HCT116 (cell line): ENCODE results near the gene PLA2G2F. TPM values are rescaled to one million over a fixed set of nuclear protein-coding genes. Genes with fewer than 3 reads are reported as not detected.
A peak's percentile ranks its signal among the peaks of the same experiment; 100 is the strongest.

Experiments used
- ATAC-seq: fragments of 200-7000 bp; cut with Tn5 transposase; 2 replicates; pipeline ENCODE4 v1.9.1; 2020; ENCODE audit warnings: mild to moderate bottlenecking, moderate library complexity
- BruUV-seq: library from RNA; stranded (reverse); fragments of 400-500 nt; replicated peaks from 2 replicates; lab custom pipeline; 2021; lab: Mats Ljungman, UMichigan
- CTCF ChIA-PET: fragments of 300-600 bp; sonication (Branson Sonifier 250); formaldehyde crosslinking; loops from one replicate; lab custom pipeline; 2021; ENCODE audit warnings: antibody characterized with exemption; lab: Charles Lee
- POLR2A ChIA-PET: fragments of 300-600, 350-600 bp; sonication (Branson Sonifier 250); formaldehyde crosslinking; loops from one replicate; lab custom pipeline; 2021; ENCODE audit warnings: antibody characterized with exemption; lab: Charles Lee
- RAD21 ChIA-PET, 2 experiments: fragments of 300-600 bp; sonication (Branson Sonifier 250); formaldehyde crosslinking; loops; one replicate each; lab custom pipeline; 2023; ENCODE audit warnings: low total read pairs in 2 of 2; ENCODE audit not compliant: uncharacterized antibody in 2 of 2, unreplicated experiment in 2 of 2, low non-redundant PET in 1 of 2; lab: Charles Lee
- DNase-seq: peaks from one replicate; pipeline ENCODE4 v3.0.0-alpha.2; 2010; ENCODE audit warnings: low read depth, low spot score
- H2AFZ ChIP-seq: fragments of 200-600 bp; shearing (Covaris generic), sonication (generic); 2 replicates; pipeline ENCODE4 v1.6.1; 2017; ENCODE audit warnings: low read depth, mixed run types, mixed read lengths, antibody characterized with exemption, low read length; ENCODE audit not compliant: poor library complexity, severe bottlenecking
- H3K27ac ChIP-seq: 2 replicates; pipeline ENCODE4 v1.5.1; 2012; ENCODE audit warnings: low read depth, low read length
- H3K27me3 ChIP-seq: fragments of 200-600 bp; sonication (generic); 2 replicates; pipeline ENCODE4 v1.6.1; 2016; ENCODE audit warnings: mixed run types, low read length, mixed read lengths; ENCODE audit not compliant: insufficient read depth
- H3K36me3 ChIP-seq, 2 experiments: fragments of 200-500 bp in 1 of 2; fragments of 200-600 bp in 1 of 2; sonication (Bioruptor generic) in 1 of 2; sonication (generic) in 1 of 2; 2 replicates each; pipeline versions ENCODE4 v1.5.1 to v1.6.1; 2014 to 2016; ENCODE audit warnings: low read length in 2 of 2, inconsistent platforms in 1 of 2, mixed read lengths in 1 of 2, mixed run types in 1 of 2; ENCODE audit not compliant: insufficient read depth in 2 of 2, control insufficient read depth in 1 of 2
- H3K4me1 ChIP-seq, 2 experiments: fragments of 200-600 bp in 1 of 2; sonication (generic) in 1 of 2; 2 replicates each; pipeline versions ENCODE4 v1.5.1 to v1.6.1; 2012 to 2017; ENCODE audit warnings: low read length in 2 of 2, inconsistent platforms in 1 of 2, mild to moderate bottlenecking in 1 of 2, mixed read lengths in 1 of 2, mixed run types in 1 of 2, moderate library complexity in 1 of 2; ENCODE audit not compliant: insufficient read depth in 2 of 2, control insufficient read depth in 1 of 2
- H3K4me2 ChIP-seq: fragments of 200-600 bp; sonication (generic); 2 replicates; pipeline ENCODE4 v1.6.1; 2017; ENCODE audit warnings: mixed run types, low read length, mixed read lengths
- H3K4me3 ChIP-seq, 2 experiments: fragments of 200-600 bp in 1 of 2; sonication (generic) in 1 of 2; replicated peaks in 1 of 2; 2 replicates each; pipeline ENCODE4 v1.5.1; 2011 to 2016; ENCODE audit warnings: low read length in 2 of 2, control low read depth in 1 of 2, low read depth in 1 of 2, mild to moderate bottlenecking in 1 of 2, mixed read lengths in 1 of 2, mixed run types in 1 of 2
- H3K79me2 ChIP-seq: fragments of 200-600 bp; sonication (generic); 2 replicates; pipeline ENCODE4 v1.6.1; 2017; ENCODE audit warnings: mild to moderate bottlenecking, mixed run types, low read length, moderate library complexity, mixed read lengths; ENCODE audit not compliant: insufficient read depth
- H3K9ac ChIP-seq: fragments of 200-600 bp; sonication (generic); 2 replicates; pipeline ENCODE4 v1.6.1; 2016; ENCODE audit warnings: low read length, mixed read lengths
- H3K9me2 ChIP-seq: fragments of 200-600 bp; sonication (generic), shearing (Covaris generic); 2 replicates; pipeline ENCODE4 v1.6.1; 2017; ENCODE audit warnings: mixed run types, mild to moderate bottlenecking, moderate library complexity; ENCODE audit not compliant: insufficient read depth
- H3K9me3 ChIP-seq, 2 experiments: fragments of 200-500 bp in 1 of 2; fragments of 200-600 bp in 1 of 2; sonication (Bioruptor generic) in 1 of 2; sonication (generic) in 1 of 2; 2 replicates each; pipeline ENCODE4 v1.6.1; 2014 to 2017; ENCODE audit warnings: low read length in 2 of 2, mixed read lengths in 2 of 2, inconsistent platforms in 1 of 2, low read depth in 1 of 2, mild to moderate bottlenecking in 1 of 2, mixed run types in 1 of 2, moderate library complexity in 1 of 2; ENCODE audit not compliant: control insufficient read depth in 1 of 2, insufficient read depth in 1 of 2
- H4K20me1 ChIP-seq: fragments of 200-600 bp; sonication (generic), shearing (Covaris generic); 2 replicates; pipeline ENCODE4 v1.6.1; 2017; ENCODE audit warnings: mixed run types, mild to moderate bottlenecking, moderate library complexity; ENCODE audit not compliant: insufficient read depth
- ATF3 ChIP-seq: IDR thresholded peaks from 2 replicates; pipeline ENCODE4 v1.6.1; 2012
- CBX3 ChIP-seq: IDR thresholded peaks from 2 replicates; pipeline ENCODE4 v1.6.1; 2012; ENCODE audit warnings: low read depth
- EGR1 ChIP-seq: IDR thresholded peaks from 2 replicates; pipeline ENCODE4 v1.6.1; 2012; ENCODE audit warnings: low read depth
- ELF1 ChIP-seq: IDR thresholded peaks from 2 replicates; pipeline ENCODE4 v1.6.1; 2012; ENCODE audit warnings: low read depth, borderline replicate concordance
- EZH2phosphoT487 ChIP-seq: fragments of 200-600 bp; IDR thresholded peaks from 2 replicates; pipeline ENCODE4 v1.6.1; 2018; ENCODE audit warnings: antibody characterized with exemption, borderline replicate concordance
- POLR2A ChIP-seq: IDR thresholded peaks from 2 replicates; pipeline ENCODE4 v1.7.0; 2011; ENCODE audit warnings: borderline replicate concordance; ENCODE audit not compliant: insufficient read depth, insufficient read length; ENCODE audit errors: extremely low read depth
- RAD21 ChIP-seq: IDR thresholded peaks from 2 replicates; pipeline ENCODE4 v1.6.1; 2012; ENCODE audit warnings: low read depth, mild to moderate bottlenecking
- REST ChIP-seq: IDR thresholded peaks from 2 replicates; pipeline ENCODE4 v1.6.1; 2012; ENCODE audit warnings: low read depth
- SIN3A ChIP-seq: IDR thresholded peaks from 2 replicates; pipeline ENCODE4 v1.6.1; 2012; ENCODE audit warnings: low read depth
- SP1 ChIP-seq: IDR thresholded peaks from 2 replicates; pipeline ENCODE4 v1.6.1; 2012; ENCODE audit warnings: low read depth
- SRF ChIP-seq: IDR thresholded peaks from 2 replicates; pipeline ENCODE4 v1.6.1; 2012; ENCODE audit warnings: low read depth
- TCF7L2 ChIP-seq: IDR thresholded peaks from 2 replicates; pipeline ENCODE4 v1.7.0; 2011; ENCODE audit warnings: borderline replicate concordance, inconsistent platforms; ENCODE audit not compliant: insufficient read depth, insufficient read length; ENCODE audit errors: extremely low read depth
- YY1 ChIP-seq: IDR thresholded peaks from 2 replicates; pipeline ENCODE4 v1.6.1; 2011; ENCODE audit warnings: low read length, low read depth, moderate library complexity, mild to moderate bottlenecking; ENCODE audit not compliant: insufficient replicate concordance; ENCODE audit errors: extremely low read depth
- ZFX ChIP-seq: fragments of 450-650 bp; IDR thresholded peaks from 2 replicates; pipeline ENCODE4 v1.6.1; 2017
- ZNF274 ChIP-seq: fragments of 200-500 bp; sonication (Bioruptor generic); IDR thresholded peaks from 2 replicates; pipeline ENCODE4 v1.6.1; 2014; ENCODE audit warnings: mild to moderate bottlenecking, low read depth, low read length, inconsistent platforms
- intact Hi-C: fragments of 100-400 bp; cut with micrococcal nuclease; formaldehyde crosslinking; loops from 2 replicates; pipeline ENCODE4 v1.10.0; 2022
- total RNA-seq: library from RNA; stranded (reverse); gene quantifications from one replicate; pipeline ENCODE4 v1.2.1, GENCODE V29; 2021; ENCODE audit not compliant: unreplicated experiment
- TF ChIP-seq, protein P1 (sequence below), 3 experiments: fragments of 200-600 bp in 1 of 3; sonication (generic) in 1 of 3; IDR thresholded peaks in 2 of 3; conservative IDR thresholded peaks in 1 of 3; 2 replicates each; pipeline ENCODE4 v1.5.1; 2012 to 2017; ENCODE audit warnings: low read depth in 2 of 3, low read length in 2 of 3, antibody characterized with exemption in 1 of 3, borderline replicate concordance in 1 of 3, control low read depth in 1 of 3, mild to moderate bottlenecking in 1 of 3, mixed read lengths in 1 of 3, mixed run types in 1 of 3, moderate library complexity in 1 of 3; ENCODE audit not compliant: insufficient read depth in 1 of 3

PLA2G2F gene
- total RNA-seq, 1 experiment from 2014 or later = 0.12 TPM

- H3K4me1 ChIP-seq = peaks cover 0 to 28% of the 10 kb centered on the region in 2 experiments; a peak in 2 of 4 replicates
- no peak overlapping the region for H3K9ac ChIP-seq
- RAD21 ChIA-PET = no interaction called here
- no peak overlapping the region for H3K27ac ChIP-seq
- H3K36me3 ChIP-seq = no peaks in the 10 kb centered on the region
- intact Hi-C loops = no loop called here
- no peak overlapping the region for H2AFZ ChIP-seq
- H3K9me2 ChIP-seq = no peaks in the 10 kb centered on the region
- POLR2A ChIA-PET = no interaction called here
- no peaks in the 10 kb centered on the region for H3K27me3 ChIP-seq
- no peak overlapping the region; the same call in 1 of the 2 replicates for H3K4me2 ChIP-seq
- TF ChIP-seq CBX3 (no peak), RAD21 (no peak), SP1 (no peak)
- TF ChIP-seq, all 23 proteins: peak for 0
- Histone ChIP-seq H4K20me1 (no peaks in the 10 kb centered on the region), H3K4me3 (no peak overlapping the region), H3K9me3 (no peaks in the 10 kb centered on the region), H3K79me2 (no peaks in the 10 kb centered on the region)
- no TSS peak for BruUV-seq
- CTCF ChIA-PET = no interaction called here
- no peak; the same call in 1 of the 2 replicates for ATAC-seq
- DNase-seq = peak; percentile 21
These were observed 28.4 kb upstream of the PLA2G2F start for GRCh38 chr1:20110679-20111078.

DNA sequence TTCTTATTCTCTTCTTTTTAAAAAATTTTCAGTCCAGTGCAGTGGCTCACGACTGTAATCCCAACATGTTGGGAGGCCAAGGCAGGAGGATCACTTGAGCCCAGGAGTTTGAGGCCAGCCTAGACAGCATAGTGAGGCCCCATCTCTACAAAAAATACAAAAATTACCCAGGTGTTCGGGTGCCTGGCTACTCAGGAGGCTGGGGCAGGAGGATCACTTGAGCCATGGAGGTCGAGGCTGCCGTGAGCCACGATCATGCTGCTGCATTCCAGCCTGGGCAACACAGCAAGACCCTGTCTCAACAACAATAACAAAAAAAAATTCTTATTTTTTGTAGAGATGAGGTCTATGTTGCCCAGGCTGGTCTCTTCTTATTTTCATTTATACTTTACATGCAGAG lies 27.7 kb upstream of the PLA2G2F start:
- RAD21 ChIA-PET = no interaction called here
- no peaks in the 10 kb centered on the region for H3K36me3 ChIP-seq
- H4K20me1 ChIP-seq = no peaks in the 10 kb centered on the region
- H3K9me3 ChIP-seq = no peaks in the 10 kb centered on the region
- no peak for TF ChIP-seq ZFX
- TF ChIP-seq TCF7L2 = no peak
- no peak for TF ChIP-seq YY1
- TF ChIP-seq EZH2phosphoT487 = no peak
- TF ChIP-seq ELF1 = no peak
- no peak for TF ChIP-seq ATF3
- TF ChIP-seq ZNF274 = no peak
- no peak for TF ChIP-seq REST
- no peak for TF ChIP-seq RAD21
- TF ChIP-seq SRF = no peak
- TF ChIP-seq, protein P1, sequence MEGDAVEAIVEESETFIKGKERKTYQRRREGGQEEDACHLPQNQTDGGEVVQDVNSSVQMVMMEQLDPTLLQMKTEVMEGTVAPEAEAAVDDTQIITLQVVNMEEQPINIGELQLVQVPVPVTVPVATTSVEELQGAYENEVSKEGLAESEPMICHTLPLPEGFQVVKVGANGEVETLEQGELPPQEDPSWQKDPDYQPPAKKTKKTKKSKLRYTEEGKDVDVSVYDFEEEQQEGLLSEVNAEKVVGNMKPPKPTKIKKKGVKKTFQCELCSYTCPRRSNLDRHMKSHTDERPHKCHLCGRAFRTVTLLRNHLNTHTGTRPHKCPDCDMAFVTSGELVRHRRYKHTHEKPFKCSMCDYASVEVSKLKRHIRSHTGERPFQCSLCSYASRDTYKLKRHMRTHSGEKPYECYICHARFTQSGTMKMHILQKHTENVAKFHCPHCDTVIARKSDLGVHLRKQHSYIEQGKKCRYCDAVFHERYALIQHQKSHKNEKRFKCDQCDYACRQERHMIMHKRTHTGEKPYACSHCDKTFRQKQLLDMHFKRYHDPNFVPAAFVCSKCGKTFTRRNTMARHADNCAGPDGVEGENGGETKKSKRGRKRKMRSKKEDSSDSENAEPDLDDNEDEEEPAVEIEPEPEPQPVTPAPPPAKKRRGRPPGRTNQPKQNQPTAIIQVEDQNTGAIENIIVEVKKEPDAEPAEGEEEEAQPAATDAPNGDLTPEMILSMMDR (IDR thresholded peaks at IDR 0.05 in 2 of 3, conservative IDR thresholded peaks at IDR 0.05 in 1 of 3; ENCODE audit: borderline replicate concordance in 1 of 3, insufficient read depth in 1 of 3, low read depth in 2 of 3, low read length in 2 of 3) = no peak
- no peak for TF ChIP-seq POLR2A
- no peak for TF ChIP-seq SIN3A
- TF ChIP-seq EGR1 = no peak
- no peaks in the 10 kb centered on the region for H3K9me2 ChIP-seq
- POLR2A ChIA-PET = no interaction called here
- CTCF ChIA-PET = no interaction called here
- no TSS peak for BruUV-seq
- H3K4me3 ChIP-seq = no peak overlapping the region
- no peaks in the 10 kb centered on the region for H3K79me2 ChIP-seq
- peaks cover 0 to 25% of the 10 kb centered on the region in 2 experiments; a peak in 2 of 4 replicates for H3K4me1 ChIP-seq
- intact Hi-C loops = no loop called here
- no peak overlapping the region for H3K4me2 ChIP-seq
- H3K27me3 ChIP-seq = no peaks in the 10 kb centered on the region
- no peak overlapping the region for H2AFZ ChIP-seq
- ATAC-seq = no peak
- no peak overlapping the region for H3K27ac ChIP-seq
- no peak for DNase-seq
- no peak overlapping the region for H3K9ac ChIP-seq
